EH (cell line): ENCODE measurements around the gene THSD8.

Source experiments
- DNase-seq: peaks from one replicate; pipeline ENCODE4 v3.0.0-alpha.2; 2015; ENCODE audit warnings: low read depth

Gene THSD8

DNA sequence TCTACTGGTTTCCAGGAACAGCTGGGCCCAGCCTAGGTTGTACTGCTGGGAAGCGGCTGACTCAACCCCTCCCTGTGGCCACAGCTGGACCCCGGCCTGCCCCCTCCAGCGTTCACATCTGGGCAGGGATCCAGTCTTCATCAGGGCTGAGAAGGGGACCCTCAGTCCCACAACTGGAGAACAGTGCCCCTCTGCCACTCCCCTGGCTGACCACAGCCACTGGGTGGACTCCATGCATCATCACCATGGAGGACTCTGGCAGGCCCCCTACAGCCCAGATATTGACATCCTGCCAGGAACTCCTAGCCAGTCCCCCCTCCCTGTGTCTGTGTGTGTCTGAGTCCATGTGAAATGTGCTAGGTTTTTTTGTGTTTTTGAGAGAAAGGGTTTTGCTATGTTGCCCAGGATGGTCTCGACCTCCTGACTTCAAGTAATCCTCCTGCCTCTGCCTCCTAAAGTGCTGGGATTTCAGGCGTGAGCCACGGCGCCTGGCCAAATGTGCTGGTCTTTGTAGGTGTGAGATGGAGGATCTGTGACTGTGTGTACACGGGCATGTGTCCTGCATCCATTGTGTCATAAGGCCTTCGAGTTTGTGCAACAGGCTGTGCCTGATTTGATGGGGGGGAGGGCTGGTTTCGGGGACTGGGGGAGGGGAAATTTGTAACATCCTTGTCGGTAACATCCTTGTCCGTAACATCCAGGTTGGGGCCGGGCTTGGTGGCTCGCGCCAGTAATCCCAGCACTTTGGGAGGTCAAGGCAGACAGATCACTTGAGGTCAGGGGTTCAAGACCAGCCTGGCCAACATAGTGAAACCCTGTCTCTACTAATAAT lies 22.5 kb upstream of the THSD8 start:
- peak; percentile 82 for DNase-seq

DNA sequence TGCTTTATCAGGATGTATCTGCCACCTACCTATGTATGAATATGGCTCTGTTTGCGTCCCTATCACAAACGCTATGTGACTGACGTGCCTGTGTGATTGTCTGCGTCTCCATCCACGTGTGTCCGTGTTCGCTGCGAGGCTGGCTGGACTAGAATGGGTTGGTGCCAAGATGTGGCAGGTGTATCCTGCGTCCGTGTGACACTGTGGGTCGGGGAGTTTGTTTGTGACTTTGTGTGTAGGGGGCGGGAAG lies 19.8 kb upstream of the THSD8 start:
- DNase-seq: no peak

DNA sequence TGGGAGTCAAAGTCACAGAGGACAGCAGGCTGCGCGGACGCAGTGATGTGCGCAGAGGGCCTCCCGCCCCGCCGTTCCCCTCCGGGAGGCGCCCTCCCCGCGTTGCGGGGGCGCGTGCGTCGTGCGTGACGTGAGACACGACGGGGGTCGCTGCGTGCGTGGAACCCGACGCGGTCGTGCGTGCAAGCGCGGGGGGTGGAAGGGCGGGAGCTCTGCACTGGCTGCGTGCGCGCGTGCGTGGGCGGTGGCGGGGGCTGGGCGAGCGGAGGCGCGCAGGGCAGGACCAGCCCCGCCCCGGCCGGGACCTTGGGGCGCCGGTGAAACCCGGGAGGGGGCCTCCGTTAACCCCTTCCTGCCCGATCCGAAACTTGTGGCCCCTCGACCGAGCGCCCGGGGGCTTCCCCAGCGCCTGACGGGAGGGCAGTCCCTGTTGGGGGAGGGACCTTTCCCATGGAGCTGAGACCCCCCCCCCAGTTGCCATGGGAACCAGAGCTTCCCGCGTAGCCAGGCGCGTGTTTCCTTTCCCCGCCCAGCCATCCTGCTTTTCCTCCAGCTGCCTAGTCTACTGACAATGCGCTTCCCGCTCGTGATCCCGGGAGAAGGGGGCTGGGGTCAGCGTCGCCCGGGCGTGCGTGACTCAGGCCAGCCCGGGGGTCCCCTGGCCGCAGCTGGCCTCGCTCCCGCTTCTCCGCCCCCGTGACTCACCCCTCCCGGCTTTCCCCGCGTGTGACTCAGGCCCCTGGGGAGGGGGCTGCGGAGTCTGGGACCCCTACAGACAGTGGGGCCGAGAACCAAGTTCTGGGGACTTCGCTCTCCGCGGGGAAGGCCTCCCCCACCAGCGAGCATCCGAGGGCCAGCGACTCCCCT lies 19.2 kb upstream of the THSD8 start:
- peak; percentile 81 for DNase-seq

DNA sequence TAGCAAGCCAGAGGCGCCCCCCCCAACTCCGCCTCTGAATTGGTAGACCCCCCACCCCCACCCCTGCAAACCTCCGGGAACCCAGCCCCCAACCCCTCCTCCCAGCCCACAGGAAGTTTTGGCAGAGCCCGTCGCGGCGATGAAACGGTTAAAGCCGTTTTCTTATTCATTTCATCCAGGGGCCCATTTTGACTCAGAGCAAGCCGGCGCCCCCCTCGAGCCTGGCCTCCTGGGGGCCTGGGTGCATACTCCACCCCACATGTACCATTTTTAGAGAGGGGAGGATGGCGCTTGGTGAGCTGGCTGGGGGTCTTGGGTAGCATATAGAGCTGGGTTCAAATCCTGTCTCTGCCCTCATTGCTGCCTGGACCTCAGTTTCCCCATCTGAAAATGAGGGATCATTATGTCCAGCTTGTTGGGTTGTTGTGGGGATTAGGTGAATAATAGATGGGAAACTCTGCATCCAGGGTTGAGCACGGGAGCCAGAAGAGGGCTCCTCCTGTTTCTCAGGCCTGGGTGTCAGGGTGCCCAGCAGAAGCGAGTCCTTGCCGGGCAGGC lies 18.5 kb upstream of the THSD8 start:
- DNase-seq: no peak

DNA sequence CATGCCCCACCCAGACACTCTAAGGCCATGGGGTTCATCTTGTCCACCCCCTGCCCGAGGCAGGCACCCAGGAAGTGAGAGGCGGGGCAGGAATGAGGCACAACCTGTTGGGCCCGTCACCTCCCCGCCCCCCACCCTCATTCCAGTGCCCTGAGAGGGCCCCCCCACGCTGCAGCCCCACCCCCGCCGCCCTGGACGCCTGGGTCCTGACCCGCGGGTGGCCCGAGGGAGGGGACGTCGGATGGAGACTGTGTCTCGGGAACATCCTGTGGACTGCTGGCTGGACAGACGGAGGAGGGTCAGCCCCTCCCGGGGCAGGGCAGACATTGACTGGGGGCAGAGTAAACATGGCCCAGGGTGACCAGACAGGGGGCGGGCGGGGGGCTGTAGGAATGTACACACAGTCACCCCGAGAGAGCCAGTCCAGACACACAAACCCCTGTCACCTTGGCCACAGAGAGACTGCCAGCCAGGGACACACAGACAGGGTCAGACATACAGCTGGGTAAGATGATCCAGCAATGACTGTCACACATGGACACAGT lies 17.9 kb upstream of the THSD8 start:
- DNase-seq: peak; percentile 64

DNA sequence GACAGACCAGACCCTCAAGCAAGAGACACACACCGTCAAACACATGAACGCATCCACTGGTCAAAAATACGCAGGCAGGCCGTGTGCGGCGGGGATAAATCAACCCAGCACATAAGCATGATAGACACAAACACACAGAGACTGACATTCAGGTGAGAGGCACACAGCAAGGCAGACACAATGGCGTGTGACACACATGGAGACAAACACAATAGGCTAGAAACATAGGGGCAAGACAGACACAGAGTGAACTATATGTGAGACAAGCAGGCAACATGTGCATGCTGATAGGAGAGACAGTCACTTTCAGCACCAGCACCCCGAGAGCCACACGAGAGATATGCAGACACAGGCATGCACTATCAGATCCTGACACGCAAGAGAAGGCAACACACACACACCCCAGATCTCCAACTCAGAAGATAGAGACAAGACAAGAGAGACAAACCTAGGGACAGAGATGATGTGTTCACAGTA lies 17.4 kb upstream of the THSD8 start:
- peak; percentile 48 for DNase-seq

DNA sequence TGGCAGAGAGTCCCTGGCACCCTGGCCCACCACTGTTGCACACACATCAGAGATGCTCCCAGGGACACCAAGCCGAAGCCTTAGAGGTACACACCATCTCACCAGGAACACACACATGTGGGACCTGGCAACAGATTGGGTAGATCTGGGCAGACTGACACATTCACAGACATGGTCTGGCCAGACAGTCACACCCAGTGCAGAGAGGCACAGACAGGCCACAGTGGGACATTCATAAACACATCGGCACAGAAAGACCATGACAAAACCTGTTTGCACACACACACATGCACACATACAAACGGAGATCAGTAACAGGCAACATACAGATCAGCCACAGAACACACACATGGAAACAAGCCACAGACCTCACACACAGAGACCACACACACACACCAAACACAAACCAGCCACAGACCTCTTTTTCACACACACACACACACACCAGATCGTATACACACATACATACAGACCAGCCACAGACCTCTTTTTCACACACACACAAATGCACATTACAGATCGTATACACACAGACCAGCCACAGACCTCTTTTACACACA lies 16.9 kb upstream of the THSD8 start:
- DNase-seq: no peak

DNA sequence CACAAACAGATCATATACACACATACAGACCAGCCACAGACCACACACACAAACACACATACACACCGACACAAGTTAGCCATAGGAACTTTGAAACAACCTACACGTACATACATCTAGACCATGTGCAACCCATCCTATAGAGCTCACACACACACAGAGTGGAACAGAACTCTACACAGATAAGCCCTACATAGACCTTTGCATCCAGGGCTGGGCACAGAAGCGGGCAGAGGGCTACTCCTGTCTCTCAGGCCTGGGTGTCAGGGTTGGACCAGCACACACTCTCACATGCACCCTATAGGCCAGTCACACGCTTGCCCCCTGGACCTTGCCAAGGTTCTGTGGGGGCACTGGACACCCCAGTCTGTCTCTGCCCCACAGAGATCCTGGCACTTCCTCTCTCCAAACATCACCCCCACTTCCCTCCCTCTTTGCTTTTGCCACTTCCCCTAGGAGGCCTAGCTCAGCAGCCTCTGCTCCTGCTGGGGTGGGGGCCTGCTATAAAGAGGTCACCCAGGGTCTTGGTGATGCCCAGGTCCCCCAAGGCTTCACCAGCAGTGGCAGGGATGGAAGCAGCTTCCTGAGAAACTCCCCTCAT lies 16.3 kb upstream of the THSD8 start:
- no peak for DNase-seq

DNA sequence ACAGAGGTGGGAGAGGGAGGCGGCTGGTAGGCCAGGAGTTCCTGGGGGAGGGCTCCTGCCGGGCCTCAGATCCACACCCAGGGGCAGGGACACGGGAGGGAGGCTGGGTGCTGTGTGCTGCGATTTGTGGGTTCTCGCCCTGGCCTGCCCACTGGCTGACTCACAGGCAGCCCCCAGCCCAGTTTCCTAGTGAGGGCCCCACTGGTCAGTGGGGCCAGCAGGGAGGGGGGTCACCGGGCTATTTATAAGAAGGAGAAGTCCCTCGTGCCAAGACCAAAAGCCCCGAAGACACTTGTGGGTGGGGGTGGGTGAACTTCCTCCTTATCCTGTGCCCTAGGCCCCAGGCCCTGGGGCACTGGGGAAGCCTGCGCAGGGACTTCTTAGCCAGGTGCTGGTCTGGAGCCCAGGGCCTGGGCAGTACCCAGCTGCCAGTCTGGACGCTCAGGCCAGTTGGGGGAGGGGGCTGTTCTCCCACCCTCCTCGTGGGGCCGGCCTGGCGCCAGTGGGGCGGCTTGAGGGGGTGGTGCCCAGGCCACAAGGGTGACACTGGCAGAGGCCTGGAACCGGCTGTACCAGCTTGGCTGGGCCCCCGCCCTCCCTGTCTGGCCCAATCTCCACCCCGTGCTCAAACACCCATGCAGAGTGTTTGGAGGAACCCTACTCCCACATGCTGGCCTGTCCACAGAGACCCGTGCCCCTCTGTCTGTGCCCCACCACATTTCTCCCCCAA lies 15.6 kb upstream of the THSD8 start:
- no peak for DNase-seq

DNA sequence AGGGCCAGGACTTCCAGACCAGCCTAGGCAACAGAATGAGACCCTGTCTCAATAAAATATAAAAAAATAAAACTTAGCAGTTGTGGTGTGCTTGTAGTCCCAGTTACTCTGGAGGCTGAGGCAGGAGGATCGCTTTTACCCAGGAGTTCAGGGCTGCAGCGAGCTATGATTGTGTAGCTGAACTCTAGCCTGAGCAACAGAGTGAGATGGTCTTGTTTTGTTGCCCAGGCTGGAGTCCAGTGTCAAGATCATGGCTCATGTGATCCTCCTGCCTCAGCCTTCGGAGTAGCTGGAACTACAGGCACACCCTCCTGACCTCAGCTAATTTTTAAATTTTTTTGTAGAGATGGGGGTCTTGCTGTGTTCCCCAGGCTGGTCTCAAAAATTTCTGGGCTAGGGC lies 14.9 kb upstream of the THSD8 start:
- DNase-seq: no peak

DNA sequence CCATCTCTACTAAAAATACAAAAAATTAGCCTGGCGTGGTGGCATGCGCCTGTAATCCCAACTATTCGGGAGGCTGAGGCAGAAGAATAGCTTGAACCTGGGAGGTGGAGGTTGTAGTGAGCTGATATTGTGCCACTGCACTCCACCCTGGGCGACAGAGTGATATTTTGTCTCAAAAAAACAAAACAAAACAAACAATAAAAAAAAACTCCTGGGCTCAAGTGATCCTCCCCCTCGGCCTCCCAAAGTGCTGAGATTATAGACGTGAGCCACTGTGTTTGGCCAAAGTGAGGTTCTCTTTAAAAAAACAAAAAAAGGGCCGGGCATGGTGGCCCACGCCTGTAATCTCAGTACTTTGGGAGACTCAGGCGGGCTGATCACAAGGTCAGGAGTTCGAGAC lies 14.4 kb upstream of the THSD8 start:
- DNase-seq: no peak

DNA sequence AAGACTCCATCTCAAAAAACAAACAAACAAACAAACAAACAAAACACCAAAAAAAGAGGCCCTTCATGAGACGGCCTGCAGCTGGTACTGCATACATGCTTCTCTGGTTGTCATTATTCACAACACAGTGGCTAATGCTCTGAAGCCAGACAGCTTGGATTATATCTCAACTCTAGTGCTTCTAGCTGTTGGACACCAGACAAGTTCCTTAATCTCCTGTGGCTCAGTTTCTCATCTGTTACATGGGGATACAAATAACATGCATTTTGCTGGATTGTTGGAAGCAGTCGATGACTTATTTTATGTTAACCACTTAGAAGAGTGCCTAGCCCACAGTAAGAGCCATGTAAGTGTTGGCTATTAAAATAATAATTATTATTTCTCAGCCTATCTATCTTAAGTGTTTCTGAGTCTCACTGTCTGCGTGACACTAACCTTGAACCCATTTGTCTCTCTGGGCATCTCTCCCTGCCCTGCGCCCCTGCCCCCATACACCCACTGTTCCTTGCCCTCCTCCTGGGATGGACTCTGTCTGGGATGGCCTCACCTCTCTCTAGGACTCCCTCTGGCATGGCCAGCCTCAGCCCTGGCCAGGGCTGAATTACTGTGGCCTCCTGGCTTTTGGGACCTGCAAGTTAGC lies 13.7 kb upstream of the THSD8 start:
- no peak for DNase-seq

DNA sequence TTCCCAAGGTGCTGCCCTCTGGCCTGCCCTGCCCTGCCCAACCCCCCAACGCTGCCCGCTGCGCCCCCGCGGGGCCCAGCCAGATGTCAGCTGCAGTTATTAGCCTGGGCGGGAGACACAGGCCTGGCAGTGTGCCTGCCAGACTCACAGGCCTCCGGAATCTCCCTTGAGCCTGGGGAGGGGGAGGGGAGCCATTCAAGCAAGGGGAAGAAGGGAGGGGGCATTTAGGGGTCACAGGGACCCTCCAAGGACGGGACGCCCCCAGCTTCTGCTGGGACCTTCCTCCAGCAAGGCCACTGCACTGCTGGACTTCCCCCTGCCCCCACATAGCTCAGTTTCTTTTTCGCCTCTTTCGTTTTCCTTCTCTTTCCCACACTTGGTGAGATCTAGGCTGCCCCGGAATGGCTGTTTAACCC lies 13.2 kb upstream of the THSD8 start:
- DNase-seq: peak; percentile 74

DNA sequence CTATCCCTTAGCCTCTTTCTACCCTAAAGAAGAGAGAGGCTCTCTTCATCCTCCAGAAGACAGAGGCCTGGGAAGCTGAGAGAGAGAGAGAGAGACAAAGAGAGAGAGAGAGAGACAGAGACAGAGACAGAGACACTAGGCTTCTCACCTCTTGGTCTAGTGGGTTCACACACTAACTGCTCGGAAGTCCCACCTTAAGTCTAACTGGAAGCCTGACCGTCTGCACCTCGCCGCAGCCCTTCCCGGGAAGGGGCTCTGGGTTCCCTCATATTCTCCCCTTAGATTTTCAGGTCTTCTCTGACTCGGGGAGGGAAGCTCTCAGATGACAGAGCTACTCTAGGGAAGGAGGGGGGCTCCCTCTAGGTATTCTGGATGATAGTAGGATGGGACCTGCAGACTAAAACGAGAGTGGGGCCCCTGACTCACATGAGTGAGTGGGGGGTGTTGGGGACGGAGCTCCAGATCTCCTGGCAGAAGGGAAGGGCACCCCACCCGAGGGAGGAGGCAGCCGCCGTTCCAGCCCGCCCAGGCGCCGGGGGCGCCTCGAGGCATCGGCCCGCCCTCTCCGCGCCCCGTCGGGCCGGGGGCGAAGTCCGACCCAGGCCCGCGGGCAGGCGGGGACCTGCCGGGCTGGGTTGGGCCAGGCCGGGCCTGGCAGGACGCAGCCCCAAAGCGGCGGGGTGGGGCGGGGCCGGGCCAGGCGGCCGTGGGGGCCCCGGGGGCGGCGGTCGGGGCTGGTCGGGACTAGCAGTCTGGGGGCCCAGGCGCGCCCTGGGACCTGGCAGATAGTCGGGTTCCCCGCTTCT lies 12.6 kb upstream of the THSD8 start:
- DNase-seq: no peak

DNA sequence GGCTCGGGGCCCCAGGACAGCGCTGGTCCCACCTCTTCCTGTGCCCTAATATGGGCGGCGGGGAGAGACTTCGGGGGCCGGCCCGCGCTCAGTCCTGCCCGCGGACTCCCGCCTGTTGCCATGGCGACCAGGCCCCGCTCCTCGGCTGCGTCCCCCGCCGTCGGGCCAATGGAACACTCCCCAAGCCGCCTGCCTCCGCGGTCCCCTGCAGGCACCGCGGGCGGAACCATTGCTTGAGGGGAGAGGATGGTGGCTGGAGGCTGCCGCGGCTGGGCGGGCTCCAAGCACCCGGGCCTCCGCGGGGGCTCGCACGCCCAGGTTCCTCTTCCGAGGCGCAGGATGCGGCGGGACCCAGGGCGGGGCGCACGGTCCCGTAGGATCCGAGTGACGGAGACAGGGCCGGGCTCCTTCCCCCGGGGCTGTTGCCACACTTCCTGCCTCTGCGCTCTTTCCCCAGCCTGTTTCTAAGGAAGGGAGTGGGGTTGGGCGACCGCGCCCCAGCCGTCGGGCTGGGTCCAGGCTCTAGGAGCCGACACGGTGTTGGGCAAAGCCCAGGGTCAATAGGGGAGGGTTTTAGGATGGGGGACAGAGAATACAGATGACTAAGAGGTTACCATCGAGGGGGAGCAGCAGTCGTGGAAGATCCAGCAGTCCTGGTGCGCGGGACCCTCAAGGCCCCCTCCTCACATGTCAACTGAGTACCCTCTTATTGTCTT lies 11.8 kb upstream of the THSD8 start:
- DNase-seq: peak; percentile 97

DNA sequence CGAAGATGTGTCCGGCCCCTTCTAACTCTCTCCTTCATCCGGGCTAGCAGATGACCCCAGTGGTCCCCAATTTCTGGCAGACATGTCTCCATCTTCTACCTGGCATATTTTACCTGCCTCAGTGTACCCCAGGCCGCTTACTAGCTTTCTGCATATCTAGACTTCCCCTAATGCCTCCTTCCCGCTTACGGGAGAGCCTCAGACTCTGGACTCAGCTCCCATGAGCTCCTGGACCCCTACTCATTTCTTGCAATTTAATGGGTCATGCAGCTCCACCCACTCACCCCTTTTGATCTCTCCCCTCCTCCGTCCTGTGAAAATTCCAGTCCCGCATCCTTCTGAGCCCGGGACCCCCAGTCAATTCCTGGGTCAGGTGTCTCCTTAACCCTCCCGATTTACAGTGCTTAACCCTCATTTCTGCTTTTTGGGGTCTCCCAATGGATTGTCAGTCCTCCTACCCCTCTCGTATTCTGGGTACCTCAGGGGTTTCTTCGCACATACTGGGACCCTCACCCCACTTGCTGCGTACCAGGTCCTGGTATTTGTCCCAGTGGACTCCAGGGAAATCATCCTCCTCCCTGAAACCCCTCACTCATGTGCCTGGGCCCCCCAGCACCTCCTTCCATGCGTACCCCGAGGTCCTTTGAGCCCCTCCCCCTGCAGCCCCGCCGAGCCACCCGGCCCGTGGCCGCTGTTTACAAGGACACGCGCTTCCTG lies 11.1 kb upstream of the THSD8 start:
- DNase-seq: no peak

DNA sequence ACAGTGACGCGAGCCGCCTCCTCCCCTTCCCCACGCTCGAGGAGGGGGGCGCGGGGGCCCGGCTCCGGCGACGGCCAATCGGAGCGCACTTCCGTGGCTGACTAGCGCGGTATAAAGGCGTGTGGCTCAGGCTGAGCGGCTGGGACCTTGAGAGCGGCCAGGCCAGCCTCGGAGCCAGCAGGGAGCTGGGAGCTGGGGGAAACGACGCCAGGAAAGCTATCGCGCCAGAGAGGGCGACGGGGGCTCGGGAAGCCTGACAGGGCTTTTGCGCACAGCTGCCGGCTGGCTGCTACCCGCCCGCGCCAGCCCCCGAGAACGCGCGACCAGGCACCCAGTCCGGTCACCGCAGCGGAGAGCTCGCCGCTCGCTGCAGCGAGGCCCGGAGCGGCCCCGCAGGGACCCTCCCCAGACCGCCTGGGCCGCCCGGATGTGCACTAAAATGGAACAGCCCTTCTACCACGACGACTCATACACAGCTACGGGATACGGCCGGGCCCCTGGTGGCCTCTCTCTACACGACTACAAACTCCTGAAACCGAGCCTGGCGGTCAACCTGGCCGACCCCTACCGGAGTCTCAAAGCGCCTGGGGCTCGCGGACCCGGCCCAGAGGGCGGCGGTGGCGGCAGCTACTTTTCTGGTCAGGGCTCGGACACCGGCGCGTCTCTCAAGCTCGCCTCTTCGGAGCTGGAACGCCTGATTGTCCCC lies 10.4 kb upstream of the THSD8 start, which contains the start of gene JUNB:
JUNB (plus strand) TSS at position 142 of the 706 bp plus-strand sequence; CDS start at position 428, 286 bp downstream.
- peak; percentile 97 for DNase-seq
